Fibroblast of villous mesenchyme (primary cell): ENCODE data around the gene RNF111. TPM values are rescaled to one million over a fixed set of nuclear protein-coding genes. Genes with fewer than 3 reads are reported as not detected.
"Not testable (repeated sequence)": the region's sequence is repeated elsewhere in the genome, so short reads cannot be mapped to it uniquely, and the experiment has no call there.

ENCODE experiments used
- DNase-seq: peaks from one replicate; pipeline ENCODE4 v3.0.0-alpha.2; 2010; ENCODE audit warnings: low read depth
- H3K4me3 ChIP-seq: 2 replicates; pipeline ENCODE4 v1.5.1; 2011; ENCODE audit warnings: low read depth, mild to moderate bottlenecking, low read length
- total RNA-seq: library from RNA; depleted of rRNA; stranded (reverse); fragments of >200 nt; gene quantifications from 2 replicates; pipeline ENCODE4 v1.2.3, GENCODE V29; 2012
- TF ChIP-seq, protein P1 (sequence below): IDR thresholded peaks from 2 replicates; pipeline ENCODE4 v1.5.1; 2012; ENCODE audit warnings: low read depth, mild to moderate bottlenecking, low read length; ENCODE audit not compliant: insufficient read depth

Gene RNF111
- total RNA-seq, 1 donor: 35.0 TPM

DNA sequence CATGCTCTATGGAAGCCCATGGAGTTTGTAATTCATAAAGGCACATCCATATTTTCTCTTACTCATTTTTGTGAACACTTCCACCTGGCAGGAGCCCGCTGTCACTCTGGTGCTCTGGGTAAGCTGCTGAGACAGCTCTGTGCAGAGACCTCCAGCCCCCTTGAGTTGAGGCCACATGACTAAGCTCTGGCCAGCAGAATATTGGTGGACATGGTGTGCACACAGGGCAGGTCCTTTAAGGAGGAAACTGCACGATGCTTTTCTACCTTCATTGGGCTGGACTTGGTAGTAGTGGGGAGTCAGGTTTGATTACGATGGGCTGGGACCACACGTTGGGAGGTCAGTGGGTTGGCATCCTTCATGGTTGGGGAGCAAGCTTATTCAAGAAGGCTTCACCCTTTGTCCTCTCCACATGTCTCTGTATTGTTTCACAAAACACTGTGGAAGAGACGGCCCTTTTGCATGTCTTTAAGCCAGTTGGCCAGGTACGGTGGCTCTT lies 146.5 kb downstream of the RNF111 start:
- no peak for DNase-seq
- H3K4me3 ChIP-seq: no peak overlapping the region
- TF ChIP-seq, protein P1, sequence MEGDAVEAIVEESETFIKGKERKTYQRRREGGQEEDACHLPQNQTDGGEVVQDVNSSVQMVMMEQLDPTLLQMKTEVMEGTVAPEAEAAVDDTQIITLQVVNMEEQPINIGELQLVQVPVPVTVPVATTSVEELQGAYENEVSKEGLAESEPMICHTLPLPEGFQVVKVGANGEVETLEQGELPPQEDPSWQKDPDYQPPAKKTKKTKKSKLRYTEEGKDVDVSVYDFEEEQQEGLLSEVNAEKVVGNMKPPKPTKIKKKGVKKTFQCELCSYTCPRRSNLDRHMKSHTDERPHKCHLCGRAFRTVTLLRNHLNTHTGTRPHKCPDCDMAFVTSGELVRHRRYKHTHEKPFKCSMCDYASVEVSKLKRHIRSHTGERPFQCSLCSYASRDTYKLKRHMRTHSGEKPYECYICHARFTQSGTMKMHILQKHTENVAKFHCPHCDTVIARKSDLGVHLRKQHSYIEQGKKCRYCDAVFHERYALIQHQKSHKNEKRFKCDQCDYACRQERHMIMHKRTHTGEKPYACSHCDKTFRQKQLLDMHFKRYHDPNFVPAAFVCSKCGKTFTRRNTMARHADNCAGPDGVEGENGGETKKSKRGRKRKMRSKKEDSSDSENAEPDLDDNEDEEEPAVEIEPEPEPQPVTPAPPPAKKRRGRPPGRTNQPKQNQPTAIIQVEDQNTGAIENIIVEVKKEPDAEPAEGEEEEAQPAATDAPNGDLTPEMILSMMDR: no peak

DNA sequence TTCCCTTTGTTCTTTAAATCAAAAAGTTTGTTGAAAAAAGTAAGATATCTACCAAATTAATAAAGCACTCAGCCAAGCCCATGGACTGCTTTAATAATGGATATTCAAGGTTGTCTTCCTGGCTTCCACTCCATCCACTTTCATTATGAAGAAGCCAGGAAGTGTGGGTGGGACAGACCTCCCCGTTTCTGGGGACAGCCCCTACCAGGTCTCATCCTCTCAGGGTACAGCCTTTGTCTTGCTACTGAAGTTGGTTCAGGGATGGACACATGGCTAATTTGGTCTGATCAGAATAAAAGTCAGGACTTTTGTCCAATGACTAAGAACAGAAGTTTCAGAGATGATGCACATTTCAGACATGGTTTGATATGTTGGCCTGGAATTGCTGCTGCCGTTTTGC lies 150.1 kb downstream of the RNF111 start:
- no peak overlapping the region for H3K4me3 ChIP-seq
- TF ChIP-seq, protein P1: no peak
- no peak for DNase-seq

DNA sequence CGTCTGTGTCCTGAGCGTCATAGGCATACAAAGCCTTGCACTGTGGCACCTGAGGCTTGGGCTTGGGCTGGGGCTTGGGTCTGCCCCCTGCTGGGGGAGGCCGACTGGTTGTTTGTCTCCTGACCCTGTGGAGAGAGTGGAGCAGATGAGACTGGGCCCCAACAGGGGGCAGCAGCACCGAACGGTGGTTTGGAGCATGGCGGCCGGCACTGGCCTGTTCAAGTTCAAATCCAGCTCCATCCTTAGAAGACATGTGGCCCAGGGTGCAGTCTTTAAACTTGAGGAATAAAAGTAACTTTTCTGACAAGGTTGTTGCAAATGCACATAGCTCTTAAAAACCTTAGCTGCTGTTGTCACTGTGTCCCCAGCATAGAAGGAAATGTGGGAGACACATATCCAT lies 150.8 kb downstream of the RNF111 start:
- TF ChIP-seq, protein P1: peak; percentile 75
- H3K4me3 ChIP-seq: no peak overlapping the region
- peak; percentile 41 for DNase-seq

DNA sequence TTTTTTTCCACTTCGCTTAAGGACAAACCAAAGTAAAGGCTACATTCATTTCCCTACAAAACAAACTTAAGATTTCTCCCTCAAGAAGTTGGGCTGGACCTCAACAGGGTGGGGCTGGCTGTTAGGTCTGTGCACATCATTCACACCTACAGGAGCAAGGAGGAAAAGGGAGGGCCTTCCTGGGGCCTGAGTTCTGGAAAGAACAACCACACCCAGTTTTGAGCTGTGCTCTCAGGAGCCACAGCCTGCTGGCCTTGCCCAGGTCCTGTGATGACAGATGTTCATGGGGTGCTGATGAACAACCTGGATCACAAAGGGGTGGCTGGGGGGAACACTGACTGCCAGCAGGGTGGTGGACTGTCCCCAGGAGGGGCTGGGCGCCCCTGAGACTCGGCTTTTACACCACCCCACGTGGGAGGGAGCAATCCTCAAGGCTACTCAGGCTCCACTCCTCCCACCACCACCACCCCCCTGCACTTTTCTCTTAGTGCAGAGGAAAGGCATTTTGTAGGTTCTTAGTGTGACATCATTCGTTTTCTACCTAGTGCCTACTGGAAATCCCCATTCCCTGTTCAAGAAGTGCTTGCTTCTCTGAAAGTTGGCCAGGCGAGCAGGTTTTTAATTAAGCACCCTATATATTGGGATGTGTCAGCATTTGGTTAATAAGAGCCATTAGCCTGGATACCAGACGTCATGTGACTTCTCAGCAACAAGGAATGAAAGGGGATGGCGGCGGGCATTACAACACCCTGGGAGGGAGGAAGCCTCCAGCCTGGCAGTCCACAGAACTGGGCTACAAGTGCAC lies 153.2 kb downstream of the RNF111 start:
- DNase-seq: peak; percentile 23
- TF ChIP-seq, protein P1: no peak
- no peak overlapping the region for H3K4me3 ChIP-seq

DNA sequence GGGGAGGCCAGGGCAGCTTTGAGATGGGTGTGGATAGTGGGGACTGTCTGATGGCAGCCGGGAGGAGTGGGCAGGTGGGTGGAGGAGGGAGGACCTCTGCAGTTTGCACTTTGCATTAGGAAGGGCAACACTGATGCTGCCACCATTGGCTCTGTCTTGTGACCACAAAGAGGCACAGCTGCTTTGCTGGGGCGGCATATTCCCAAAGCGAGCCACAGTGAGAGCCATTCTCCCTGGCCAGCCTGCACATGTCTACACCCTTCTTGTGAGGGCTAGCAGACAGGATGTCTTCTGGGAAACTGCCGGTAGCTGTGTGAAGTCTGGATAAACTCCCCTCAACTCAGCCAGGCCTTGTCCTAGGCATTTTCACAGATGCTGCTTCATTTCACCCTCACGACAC lies 155.8 kb downstream of the RNF111 start:
- no peak overlapping the region for H3K4me3 ChIP-seq
- no peak for DNase-seq
- TF ChIP-seq, protein P1: no peak

DNA sequence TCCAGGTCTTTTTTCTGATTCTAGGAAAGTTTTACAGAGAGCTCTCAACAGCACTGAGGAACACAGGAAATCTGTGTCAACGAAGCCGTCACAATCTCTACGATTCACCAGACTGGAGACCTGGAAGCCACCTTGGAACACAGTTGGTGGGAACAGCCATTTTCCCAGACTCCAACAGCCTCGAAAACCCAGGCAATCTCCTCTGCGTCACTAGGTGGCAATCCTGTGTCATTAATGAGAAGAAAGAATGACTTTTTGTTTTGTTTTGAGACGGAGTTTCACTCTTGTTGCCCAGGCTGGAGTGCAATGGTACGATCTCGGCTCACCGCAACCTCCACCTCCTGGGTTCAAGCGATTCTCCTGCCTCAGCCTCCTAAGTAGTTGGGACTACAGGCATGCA lies 157.1 kb downstream of the RNF111 start:
- H3K4me3 ChIP-seq: not testable (repeated sequence)
- peak; percentile 26 for DNase-seq
- TF ChIP-seq, protein P1: peak; percentile 23

Other genes starting within 250 kb of the RNF111 start
- gene ADAM10, start 238.0 kb upstream of the RNF111 start, total RNA-seq: 135 and 200 TPM in 2 replicates
- gene MINDY2, start 216.4 kb upstream of the RNF111 start, total RNA-seq: 27.4 and 66.5 TPM in 2 replicates
- 66.7 and 68.7 TPM in 2 replicates for gene SLTM, start 54.0 kb upstream of the RNF111 start, total RNA-seq
- 19.6 and 27.2 TPM in 2 replicates for gene CCNB2, start 117.5 kb downstream of the RNF111 start, total RNA-seq
- not detected in 2 replicates for gene LDHAL6B, start 219.2 kb downstream of the RNF111 start, total RNA-seq